ENCODE results near the gene AMER3.

DNA sequence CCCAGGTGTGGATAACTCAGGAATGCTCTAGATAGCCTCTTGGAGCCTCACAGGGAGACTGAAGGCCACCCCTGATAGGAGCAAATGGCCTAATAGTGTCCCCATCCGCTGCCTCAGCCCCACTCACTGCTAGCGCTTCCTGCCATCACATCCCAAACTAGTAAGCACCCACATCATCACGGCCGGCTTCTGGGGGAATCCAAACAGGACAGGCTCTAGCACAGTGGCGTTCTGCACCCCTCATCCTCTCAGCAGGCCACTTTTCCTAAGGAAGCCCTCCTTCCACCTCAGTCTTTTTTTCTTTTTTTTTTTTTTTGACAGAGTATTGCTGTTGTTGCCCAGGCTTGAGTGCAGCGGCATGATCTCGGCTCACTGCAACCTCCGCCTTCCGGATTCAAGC lies 6.3 kb upstream of the AMER3 start:
- no peak for TF ChIP-seq CTCF (conservative IDR thresholded peaks at IDR 0.05; ENCODE audit: low read depth in 2 of 2)
- TF ChIP-seq EZH2phosphoT487 (IDR thresholded peaks at IDR 0.05; ENCODE audit: unreplicated experiment): no peak
- no peak for TF ChIP-seq EZH2 (IDR thresholded peaks at IDR 0.05; ENCODE audit: low read depth, unreplicated experiment)
